CMK (cell line): ENCODE data around the gene CPVL.
A peak's percentile ranks its signal among the peaks of the same experiment; 100 is the strongest.

Experiments used
- DNase-seq: peaks from one replicate; pipeline ENCODE4 v3.0.0-alpha.2; 2010; ENCODE audit warnings: low read depth

Gene CPVL

GRCh38 chr7:29146057-29146706 is at the start of gene CPVL:
TSS of gene CPVL (minus strand) at chr7:29146537. CDS start at chr7:29121061, 25,476 bp downstream.
- peak; percentile 59 for DNase-seq

DNA sequence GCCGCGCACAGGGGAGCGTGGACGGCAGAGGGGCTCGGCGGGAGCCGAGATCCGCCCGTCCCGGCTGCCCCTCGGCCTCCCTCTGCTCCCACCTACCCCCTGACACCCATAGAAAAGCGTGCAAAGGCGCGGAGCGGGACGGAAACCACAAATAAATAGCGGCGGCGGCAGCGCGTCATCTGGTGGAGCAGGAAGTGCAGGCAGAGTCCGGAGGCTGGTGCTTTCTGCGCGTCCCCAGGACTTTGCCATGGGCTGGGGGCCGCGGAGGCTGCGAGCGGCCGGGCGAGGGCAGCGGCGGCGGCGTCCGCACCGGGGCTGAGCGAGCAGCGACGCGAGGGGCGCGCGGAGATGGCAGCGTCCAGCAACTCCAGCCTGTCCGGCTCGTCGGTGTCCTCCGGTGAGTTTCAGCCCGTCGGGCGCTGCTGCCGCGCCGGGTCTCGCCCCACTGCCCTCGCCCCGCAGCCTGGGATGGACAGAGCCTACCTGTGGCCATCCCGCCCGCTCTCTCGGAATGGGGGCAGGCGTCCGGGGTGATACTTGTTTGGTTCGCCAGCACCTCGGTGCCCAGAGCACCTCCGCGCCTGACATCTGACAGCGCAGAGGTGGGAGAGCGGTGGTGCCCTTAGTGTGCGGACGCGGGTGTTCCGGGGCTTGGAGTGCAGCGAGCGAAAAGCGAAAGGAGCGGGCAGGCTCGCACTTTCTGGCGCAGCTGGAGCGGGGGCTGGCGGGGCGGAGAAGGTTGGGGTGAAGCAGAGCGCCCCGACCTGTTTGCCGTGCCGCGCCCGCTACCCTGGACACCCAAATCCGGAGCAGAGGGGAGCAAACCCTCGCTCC is 48.5 kb upstream of the CPVL start, which contains the start of gene CHN2:
CHN2 (plus strand) TSS at position 182 of the 834 bp plus-strand sequence.
- DNase-seq, result peak; percentile 33

DNA sequence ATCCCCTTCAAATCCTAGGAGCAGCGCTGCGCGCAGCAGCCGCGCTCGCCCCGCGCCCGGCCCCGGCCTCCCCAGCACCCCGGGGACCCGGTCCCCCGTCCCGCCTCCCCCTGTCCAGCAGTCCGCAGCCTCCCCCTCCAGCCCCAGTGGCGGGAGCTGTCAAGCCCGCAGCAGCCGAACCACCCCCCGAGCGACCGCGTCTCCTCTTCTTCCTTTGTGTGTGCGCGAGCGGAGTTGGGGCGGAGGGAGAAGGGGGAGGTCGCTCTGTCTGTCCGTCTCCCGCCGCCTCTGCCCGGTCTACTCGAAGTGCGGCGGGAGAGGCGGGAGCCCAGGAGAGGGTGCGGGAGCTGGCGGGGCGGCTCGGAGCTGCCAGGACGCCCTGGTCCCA is 47.9 kb upstream of the CPVL start:
- no peak for DNase-seq

- no peak for DNase-seq
These were observed 47.2 kb upstream of the CPVL start for GRCh38 chr7:29193316-29194205.

GRCh38 chr7:29192811-29193210 is 46.5 kb upstream of the CPVL start:
- DNase-seq, result no peak

DNA sequence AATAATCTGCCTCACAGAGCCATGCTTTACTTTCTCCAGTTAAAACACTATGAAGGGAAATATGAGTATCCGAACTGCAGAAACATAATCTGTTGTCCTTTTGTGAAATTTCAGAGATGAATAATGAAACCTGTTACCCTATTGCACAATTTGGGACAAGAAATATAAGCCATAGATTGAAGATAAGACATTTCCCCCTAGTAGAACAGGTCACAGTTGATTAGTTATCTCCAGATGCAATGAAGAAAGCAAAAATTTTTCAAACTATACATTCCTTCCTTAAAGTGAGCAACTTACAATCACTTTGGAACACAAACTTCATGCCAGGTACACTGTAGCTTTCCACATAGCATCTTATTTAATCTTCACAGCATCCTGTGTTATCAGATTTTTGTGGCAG is 46.0 kb upstream of the CPVL start:
- no peak for DNase-seq

- no peak for DNase-seq
These were observed 44.2 kb upstream of the CPVL start for GRCh38 chr7:29190349-29191045.

DNA sequence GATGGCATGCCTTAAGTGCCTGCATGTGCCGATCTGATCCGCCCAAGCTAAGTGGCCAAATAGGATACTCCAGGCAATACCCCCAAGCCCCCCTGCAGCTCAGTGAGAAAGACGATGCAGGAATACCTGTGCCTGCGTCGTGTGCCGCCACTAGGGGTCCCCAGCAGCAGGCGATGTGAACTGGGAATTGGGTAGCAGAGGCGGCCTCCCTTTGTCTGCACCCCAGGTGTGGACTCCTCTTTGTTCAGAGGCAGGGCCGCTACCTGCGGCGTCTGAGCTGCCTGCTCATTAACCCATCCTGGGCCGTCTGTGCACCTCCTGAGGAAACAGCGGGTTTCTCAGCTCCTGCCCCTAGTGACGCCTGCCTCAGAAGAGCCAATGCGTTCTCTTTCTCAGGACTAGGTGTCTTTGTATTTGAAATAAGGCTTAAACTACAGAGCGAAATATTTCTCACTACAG is 43.4 kb upstream of the CPVL start:
- DNase-seq, result no peak

DNA sequence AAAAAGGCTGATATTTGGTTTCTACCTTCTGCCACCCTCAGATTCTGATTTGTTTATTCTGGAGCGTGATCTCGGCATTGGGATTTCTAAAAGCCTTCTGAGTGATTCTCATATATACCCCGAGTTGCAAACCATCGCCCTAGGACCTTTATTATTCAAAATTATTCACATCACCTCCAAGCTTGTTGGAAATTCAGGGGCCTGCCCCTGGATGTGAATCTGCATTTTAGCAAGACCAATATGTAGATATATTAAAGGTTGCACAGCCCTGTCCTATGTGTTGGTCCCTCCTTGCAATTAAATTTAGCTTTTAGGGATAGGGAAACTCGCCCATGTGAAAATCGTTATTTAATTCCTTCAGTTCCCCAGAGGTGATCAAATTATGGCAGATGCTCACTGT is 39.3 kb upstream of the CPVL start:
- no peak for DNase-seq

DNA sequence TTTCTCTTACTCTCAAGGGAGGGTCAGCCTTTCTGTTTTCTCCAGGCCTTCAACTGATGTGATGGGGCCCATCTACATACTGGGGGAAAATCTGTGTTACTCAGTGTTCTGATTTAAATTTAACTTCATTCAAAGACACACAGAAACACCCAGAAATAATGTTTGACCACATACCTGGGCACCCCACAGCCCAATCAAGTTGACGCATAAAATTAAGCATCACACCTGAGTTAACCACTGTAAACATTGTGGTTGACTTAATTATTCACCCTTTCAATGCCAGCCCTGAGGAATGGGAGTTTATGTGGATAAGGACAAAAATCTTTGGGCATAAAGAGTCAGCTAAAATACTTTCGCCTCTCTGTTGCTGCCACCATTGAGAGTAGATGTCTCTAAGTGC is 38.3 kb upstream of the CPVL start:
- no peak for DNase-seq

DNA sequence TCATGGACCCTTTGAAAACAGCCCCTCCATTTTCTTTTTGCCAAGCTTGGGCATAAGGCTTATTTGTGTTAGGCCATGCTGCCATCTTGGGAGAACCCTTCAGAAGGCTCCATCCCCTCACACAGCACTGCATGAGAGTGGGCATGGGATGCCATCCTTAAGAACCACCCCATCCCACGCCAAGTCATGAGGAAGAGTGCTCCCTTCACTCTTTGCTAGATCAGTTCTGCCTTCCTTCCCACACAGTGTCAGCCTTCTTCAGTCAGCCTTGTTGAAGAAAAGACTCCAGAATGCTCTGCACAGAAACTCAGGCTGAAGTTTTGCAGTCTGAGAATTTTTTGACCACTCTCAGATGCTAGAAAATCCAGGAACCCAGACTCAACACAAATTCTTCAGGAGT is 32.8 kb upstream of the CPVL start:
- DNase-seq, result no peak

DNA sequence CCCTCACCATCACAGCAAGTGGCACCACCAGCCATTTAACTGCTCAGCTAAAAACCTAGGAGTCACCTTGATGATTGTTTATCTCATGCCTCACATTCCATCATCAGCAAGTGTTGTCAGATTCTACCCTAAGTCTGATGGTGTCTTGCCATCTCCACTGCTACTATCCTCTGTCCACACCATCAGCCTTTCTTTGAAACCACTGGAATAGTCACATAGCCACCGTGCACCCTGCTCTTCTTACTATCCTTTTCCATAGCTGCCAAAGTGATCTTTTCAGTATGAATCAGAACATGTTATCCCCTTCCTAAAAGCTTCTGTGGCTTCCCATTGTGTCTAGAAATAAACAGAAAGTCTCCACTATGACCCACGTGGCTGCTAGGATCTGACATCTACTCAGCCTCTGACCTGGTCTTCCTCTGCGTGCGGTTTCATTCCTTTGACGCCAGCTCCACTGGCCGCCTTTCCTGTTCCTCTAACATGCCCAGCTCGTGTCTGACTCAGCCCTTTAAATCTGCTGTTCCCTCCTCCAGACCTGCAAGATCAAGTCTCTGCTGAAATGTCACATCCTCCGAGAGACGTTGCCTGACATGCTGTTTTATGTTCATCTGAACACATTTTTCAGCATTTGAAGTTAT is 31.7 kb upstream of the CPVL start:
- DNase-seq, result no peak

GRCh38 chr7:29173458-29173857 is 27.1 kb upstream of the CPVL start:
- DNase-seq, result no peak

- no peak for DNase-seq
These were observed 24.4 kb upstream of the CPVL start for GRCh38 chr7:29170781-29171180.

DNA sequence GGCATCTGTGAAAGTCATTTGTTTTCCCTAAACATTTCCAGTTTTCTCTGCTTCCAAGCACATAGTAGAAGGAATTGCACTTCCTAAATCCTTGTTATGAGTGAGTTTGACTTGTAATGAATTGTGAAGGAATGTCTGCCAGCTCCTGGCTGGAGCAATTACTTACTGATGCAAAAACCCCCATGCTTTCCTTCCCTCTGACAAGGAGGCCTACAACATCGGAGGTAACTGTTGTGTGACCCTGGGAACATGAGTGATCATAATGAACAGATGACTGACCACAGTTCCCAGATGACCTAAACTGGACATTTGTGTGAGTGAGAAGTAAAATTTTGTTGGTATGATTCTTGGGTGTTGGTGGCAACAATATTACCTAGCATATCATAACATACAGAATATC is 21.4 kb upstream of the CPVL start:
- no peak for DNase-seq

- DNase-seq, result no peak
These were observed 17.5 kb upstream of the CPVL start for GRCh38 chr7:29163854-29164253.

DNA sequence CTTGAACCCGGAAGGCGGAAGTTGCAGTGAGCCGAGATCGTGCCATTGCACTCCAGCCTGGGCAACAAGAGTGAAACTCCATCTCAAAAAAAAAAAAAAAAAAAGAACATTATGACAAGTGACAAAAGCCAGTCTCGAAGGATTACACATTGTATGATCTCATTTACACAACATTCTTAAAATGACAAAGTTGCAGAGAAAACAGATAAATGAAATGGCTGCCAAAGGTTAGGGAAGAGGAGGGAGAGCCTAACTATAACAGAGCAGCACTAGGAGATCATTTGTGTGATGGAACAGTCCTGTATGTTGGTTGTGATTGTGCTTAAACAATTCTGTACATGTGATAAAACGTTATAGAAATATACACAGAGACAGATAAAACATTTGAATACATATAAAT is 16.2 kb upstream of the CPVL start:
- DNase-seq, result no peak

DNA sequence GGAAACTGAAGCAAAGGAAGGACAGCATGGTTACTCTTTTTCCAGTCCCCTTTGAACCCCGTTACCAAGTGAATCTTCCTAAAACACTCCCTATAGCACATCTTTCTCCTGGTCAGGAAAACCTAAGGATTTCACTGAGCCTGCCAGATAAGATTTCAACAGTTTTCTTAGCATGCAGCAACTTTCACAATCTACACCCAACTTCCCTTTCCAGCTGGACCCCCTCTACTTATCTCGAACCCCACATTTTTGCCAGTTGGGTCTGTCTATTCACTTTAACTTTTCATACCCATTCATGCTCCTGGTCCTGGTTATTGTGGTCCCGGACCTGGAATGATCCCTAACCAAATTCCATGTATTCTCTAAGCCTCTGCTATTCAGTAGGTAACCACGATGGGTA is 14.9 kb upstream of the CPVL start:
- DNase-seq, result peak; percentile 75

DNA sequence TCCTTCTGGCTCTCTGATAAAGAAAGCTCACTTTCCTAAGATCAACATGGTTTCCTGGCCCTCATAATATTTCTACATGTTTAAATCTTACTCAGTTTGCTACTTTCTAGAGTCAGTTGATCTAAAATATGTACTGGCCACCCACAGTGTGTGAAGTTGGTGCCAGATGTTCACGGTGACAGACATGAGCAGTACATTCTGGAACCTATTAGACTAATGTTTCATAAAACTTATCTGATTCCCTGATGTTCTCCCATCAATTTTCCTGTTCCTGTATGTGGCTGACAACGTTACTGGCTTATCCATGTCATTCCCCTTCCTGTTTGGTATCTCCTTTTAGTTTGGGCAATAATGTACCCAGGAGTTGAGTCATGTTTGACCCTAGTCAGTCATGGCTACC is 13.7 kb upstream of the CPVL start:
- DNase-seq, result no peak

DNA sequence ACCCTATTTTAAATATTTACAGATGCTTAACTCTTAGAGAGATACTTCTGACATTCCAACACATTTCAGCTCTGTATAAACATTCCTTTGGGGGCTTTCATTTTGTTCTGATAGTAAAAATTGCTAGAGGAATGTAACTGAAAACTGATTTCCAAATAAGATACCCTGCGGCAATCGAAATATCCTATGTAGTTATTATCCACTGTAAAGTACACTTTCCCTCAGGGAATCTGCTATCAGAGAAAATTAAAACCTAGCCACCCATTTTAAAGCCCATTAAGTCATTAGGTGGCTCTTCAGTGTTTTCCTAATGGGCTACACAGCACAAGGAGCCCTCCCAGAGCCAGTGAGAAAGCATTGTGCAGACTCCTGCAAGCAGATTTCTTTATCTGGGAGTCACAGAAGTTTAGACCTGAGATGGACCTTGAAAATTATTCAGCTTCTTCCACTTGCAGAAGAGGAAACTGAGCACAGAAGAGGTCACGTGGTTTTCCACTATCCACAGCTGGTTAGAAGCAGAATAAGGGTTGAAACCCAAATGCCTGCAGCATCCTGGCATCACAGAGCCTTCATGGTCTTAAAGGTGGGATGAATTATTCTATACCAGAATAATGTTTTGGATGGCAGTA is 12.6 kb upstream of the CPVL start:
- no peak for DNase-seq

GRCh38 chr7:29156907-29157452 is 10.6 kb upstream of the CPVL start:
- DNase-seq, result no peak
